GM23248 (cell line): Measurements from ENCODE around the gene WDR43. TPM values are rescaled to one million over a fixed set of nuclear protein-coding genes. Genes with fewer than 3 reads are reported as not detected.

Experiments used
- DNase-seq: peaks from one replicate; pipeline ENCODE4 v3.0.0-alpha.2; 2015
- H2AFZ ChIP-seq: fragments of 200-600 bp; sonication (generic); 2 replicates; pipeline ENCODE4 v1.6.1; 2016; ENCODE audit warnings: antibody characterized with exemption
- H3F3A ChIP-seq: fragments of 200-600 bp; sonication (generic); 2 replicates; pipeline ENCODE4 v1.6.1; 2016; ENCODE audit warnings: mild to moderate bottlenecking, antibody characterized with exemption, mixed run types; ENCODE audit not compliant: insufficient read depth
- H3K27ac ChIP-seq: fragments of 200-600 bp; sonication (generic); 2 replicates; pipeline ENCODE4 v1.5.1; 2016; ENCODE audit warnings: mild to moderate bottlenecking
- H3K27me3 ChIP-seq: fragments of 200-600 bp; sonication (generic); replicated peaks from 2 replicates; pipeline ENCODE4 v1.6.1; 2016; ENCODE audit warnings: mild to moderate bottlenecking; ENCODE audit not compliant: insufficient read depth
- H3K36me3 ChIP-seq: fragments of 200-600 bp; sonication (generic); 2 replicates; pipeline ENCODE4 v1.6.1; 2016; ENCODE audit warnings: low read depth, mild to moderate bottlenecking
- H3K4me1 ChIP-seq: fragments of 200-600 bp; sonication (generic); 2 replicates; pipeline ENCODE4 v1.6.1; 2016; ENCODE audit warnings: mild to moderate bottlenecking; ENCODE audit not compliant: insufficient read depth
- H3K4me2 ChIP-seq: fragments of 200-600 bp; sonication (generic); one replicate; pipeline ENCODE4 v1.6.1; 2016; ENCODE audit warnings: mild to moderate bottlenecking; ENCODE audit not compliant: unreplicated experiment
- H3K4me3 ChIP-seq: fragments of 200-600 bp; sonication (generic); 2 replicates; pipeline ENCODE4 v1.5.1; 2016; ENCODE audit warnings: mild to moderate bottlenecking
- H3K79me2 ChIP-seq: fragments of 200-600 bp; sonication (generic); 2 replicates; pipeline ENCODE4 v1.6.1; 2016; ENCODE audit warnings: mild to moderate bottlenecking; ENCODE audit not compliant: insufficient read depth
- H3K9ac ChIP-seq: fragments of 200-600 bp; sonication (generic); 2 replicates; pipeline ENCODE4 v1.6.1; 2016; ENCODE audit warnings: mild to moderate bottlenecking
- H3K9me2 ChIP-seq: fragments of 200-600 bp; sonication (generic); 2 replicates; pipeline ENCODE4 v1.6.1; 2016; ENCODE audit warnings: mixed run types, mild to moderate bottlenecking, moderate library complexity; ENCODE audit not compliant: insufficient read depth
- H3K9me3 ChIP-seq: fragments of 200-600 bp; sonication (generic); one replicate; pipeline ENCODE4 v1.6.1; 2017; ENCODE audit warnings: low read depth
- H4K20me1 ChIP-seq: fragments of 200-600 bp; sonication (generic); 2 replicates; pipeline ENCODE4 v1.6.0; 2016; ENCODE audit not compliant: insufficient read depth
- EZH2 ChIP-seq: fragments of 200-600 bp; sonication (generic); IDR thresholded peaks from 2 replicates; pipeline ENCODE4 v1.6.1; 2018; ENCODE audit warnings: antibody characterized with exemption, mild to moderate bottlenecking; ENCODE audit not compliant: insufficient read depth, poor library complexity, severe bottlenecking
- EZH2phosphoT487 ChIP-seq: fragments of 200-600 bp; sonication (generic); IDR thresholded peaks from 2 replicates; pipeline ENCODE4 v1.6.1; 2018; ENCODE audit warnings: antibody characterized with exemption, moderate library complexity, mild to moderate bottlenecking, low read depth; ENCODE audit not compliant: insufficient read depth
- WGBS, 2 experiments: methylation state at CpG; one replicate each; pipeline ENCODE4 v1.1.6; 2015 to 2017; ENCODE audit warnings: low lambda C conversion rate in 2 of 2, low coverage in 1 of 2; ENCODE audit errors: missing lambda C conversion rate in 2 of 2; 5-methylcytosine and 5-hydroxymethylcytosine counted together
- in situ Hi-C: fragments of 300-500 bp; cut with MboI; formaldehyde crosslinking; loops from 2 replicates; pipeline ENCODE4 v1.15.0; 2020
- polyA plus RNA-seq: library from polyadenylated mRNA; unstranded; fragments of >200 nt; fragmentation: Nextera tagmentation; extraction: Ambion mirVana; gene quantifications from 2 replicates; pipeline ENCODE4 v1.2.1, GENCODE V29; 2016
- total RNA-seq: library from RNA; depleted of rRNA; stranded (reverse); fragments of >200 nt; shearing (Covaris generic); gene quantifications from 2 replicates; pipeline ENCODE4 v1.2.3, GENCODE V29; 2014; rRNA removed

The WDR43 gene, protein sequence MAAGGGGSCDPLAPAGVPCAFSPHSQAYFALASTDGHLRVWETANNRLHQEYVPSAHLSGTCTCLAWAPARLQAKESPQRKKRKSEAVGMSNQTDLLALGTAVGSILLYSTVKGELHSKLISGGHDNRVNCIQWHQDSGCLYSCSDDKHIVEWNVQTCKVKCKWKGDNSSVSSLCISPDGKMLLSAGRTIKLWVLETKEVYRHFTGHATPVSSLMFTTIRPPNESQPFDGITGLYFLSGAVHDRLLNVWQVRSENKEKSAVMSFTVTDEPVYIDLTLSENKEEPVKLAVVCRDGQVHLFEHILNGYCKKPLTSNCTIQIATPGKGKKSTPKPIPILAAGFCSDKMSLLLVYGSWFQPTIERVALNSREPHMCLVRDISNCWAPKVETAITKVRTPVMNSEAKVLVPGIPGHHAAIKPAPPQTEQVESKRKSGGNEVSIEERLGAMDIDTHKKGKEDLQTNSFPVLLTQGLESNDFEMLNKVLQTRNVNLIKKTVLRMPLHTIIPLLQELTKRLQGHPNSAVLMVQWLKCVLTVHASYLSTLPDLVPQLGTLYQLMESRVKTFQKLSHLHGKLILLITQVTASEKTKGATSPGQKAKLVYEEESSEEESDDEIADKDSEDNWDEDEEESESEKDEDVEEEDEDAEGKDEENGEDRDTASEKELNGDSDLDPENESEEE
- total RNA-seq (68.9 and 71.8 TPM in 2 replicates), polyA plus RNA-seq (28.5 and 31.3 TPM in 2 replicates)

DNA sequence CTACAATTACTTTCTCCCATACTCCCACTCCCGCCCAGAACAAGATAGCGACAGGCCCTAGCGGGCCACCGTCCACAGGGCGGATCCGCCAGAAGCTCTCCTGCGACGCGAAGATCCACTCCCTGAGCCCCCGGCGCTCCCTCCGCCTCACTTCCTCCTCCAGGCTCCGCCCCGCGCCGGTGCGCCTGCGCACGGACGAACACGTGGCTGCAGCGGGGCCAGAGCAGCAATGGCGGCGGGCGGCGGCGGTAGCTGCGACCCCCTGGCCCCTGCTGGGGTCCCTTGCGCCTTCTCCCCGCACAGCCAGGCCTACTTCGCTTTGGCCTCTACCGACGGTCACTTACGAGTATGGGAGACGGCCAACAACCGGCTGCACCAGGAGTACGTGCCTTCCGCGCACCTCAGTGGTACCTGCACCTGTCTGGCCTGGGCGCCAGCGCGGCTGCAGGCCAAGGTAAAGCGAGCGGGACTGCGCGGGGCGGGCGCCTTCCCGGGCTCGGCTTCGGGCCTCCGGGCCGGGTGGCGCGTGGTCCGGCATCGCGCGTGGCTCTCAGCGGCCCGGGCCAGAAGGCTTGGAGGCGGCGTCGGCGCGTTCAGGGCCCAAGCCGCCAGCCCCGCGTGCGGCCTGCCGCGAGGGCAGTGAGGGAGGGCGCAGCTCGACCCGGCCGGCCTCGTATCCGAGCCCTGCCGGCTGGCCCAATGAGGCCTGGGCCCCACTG lies at the start of gene WDR43:
WDR43 (plus strand) TSS at position 198 of the 719 bp plus-strand sequence; CDS start at position 230, 32 bp downstream.
- peaks cover 29% of the 10 kb centered on the region for H3F3A ChIP-seq
- no peaks in the 10 kb centered on the region for H3K36me3 ChIP-seq
- no peaks in the 10 kb centered on the region for H3K9me3 ChIP-seq
- H3K4me2 ChIP-seq: peak within 1 kb of the TSS; percentile 97
- DNase-seq: peak; percentile 99
- H2AFZ ChIP-seq: peak within 1 kb of the TSS; percentile 83
- peak within 1 kb of the TSS; percentile 81 for H3K27ac ChIP-seq
- peaks cover 52% of the 10 kb centered on the region for H3K79me2 ChIP-seq
- TF ChIP-seq EZH2phosphoT487 (no peak), EZH2 (no peak)
- 0% methylated on average over 67 to 72 of the region's 79 CpGs for WGBS, 2 experiments
- H3K9ac ChIP-seq: peak within 1 kb of the TSS; percentile 98
- H3K27me3 ChIP-seq: no peaks in the 10 kb centered on the region
- in situ Hi-C loops: no loop called here
- H3K4me1 ChIP-seq: peaks cover 40% of the 10 kb centered on the region
- peak within 1 kb of the TSS; percentile 96 for H3K4me3 ChIP-seq
- peaks cover 25% of the 10 kb centered on the region; the same call in 1 of the 2 replicates for H4K20me1 ChIP-seq
- H3K9me2 ChIP-seq: no peaks in the 10 kb centered on the region

DNA sequence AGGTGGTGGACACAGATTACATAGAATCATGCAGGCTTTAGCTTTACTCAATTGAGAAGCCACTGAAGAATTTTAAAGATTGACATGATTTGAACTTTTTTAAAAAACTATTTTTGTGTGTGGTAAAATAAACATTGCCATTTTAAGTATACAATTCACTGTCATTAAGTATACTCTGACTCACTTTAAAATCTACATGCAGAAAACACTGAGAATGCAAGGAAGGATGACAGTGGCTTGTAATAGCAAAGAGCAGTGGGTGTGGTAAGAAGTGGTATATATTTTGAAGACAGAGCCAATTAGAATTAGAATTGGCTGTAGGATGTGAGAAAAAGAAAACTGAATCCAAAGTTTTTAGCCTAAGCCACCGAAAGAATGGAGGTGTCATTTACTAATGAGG lies 39.3 kb upstream of the WDR43 start:
- Histone ChIP-seq H3K36me3 (no peaks in the 10 kb centered on the region; the same call in 1 of the 2 replicates), H4K20me1 (no peaks in the 10 kb centered on the region), H3K9ac (no peak overlapping the region), H3K4me2 (no peak overlapping the region), H3K4me3 (no peak overlapping the region), H3K9me3 (no peaks in the 10 kb centered on the region), H3K79me2 (no peaks in the 10 kb centered on the region), H3K27ac (no peak overlapping the region), H2AFZ (no peak overlapping the region), H3F3A (no peaks in the 10 kb centered on the region), H3K9me2 (no peaks in the 10 kb centered on the region), H3K27me3 (no peaks in the 10 kb centered on the region), H3K4me1 (no peaks in the 10 kb centered on the region)
- no peak for TF ChIP-seq EZH2phosphoT487
- no peak for TF ChIP-seq EZH2
- DNase-seq: no peak
- 94 to 100% methylated on average over 1 of the region's 1 CpG for WGBS, 2 experiments
- in situ Hi-C loops: no loop called here

DNA sequence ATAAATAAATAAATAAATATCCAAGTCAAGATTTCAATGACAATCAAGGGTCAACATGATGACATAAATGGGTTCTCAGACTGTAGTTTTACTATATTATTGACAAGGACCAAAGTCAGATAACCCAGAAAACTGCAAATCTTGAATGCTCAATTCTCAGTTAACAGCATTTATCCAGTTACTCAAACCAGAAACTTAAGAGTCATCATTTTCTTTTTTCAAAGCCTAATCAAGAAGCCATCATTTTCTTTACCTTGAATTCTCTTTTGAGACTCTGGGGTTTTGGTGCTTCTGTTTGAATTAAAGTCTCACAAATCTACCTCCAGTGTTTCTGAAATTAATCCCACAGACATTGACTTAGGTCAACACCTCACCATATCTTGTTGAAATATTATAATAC lies 38.5 kb upstream of the WDR43 start:
- in situ Hi-C loops: no loop called here
- no peaks in the 10 kb centered on the region for H3K27me3 ChIP-seq
- no peaks in the 10 kb centered on the region for H3F3A ChIP-seq
- no peaks in the 10 kb centered on the region for H3K9me2 ChIP-seq
- H3K36me3 ChIP-seq: peaks cover 5% of the 10 kb centered on the region
- H2AFZ ChIP-seq: no peak overlapping the region
- no peak overlapping the region for H3K27ac ChIP-seq
- H3K4me2 ChIP-seq: no peak overlapping the region
- H3K9me3 ChIP-seq: no peaks in the 10 kb centered on the region
- no peak overlapping the region for H3K4me3 ChIP-seq
- no peak for DNase-seq
- H3K9ac ChIP-seq: no peak overlapping the region
- no peaks in the 10 kb centered on the region for H4K20me1 ChIP-seq
- no peaks in the 10 kb centered on the region for H3K79me2 ChIP-seq
- TF ChIP-seq EZH2phosphoT487 (no peak), EZH2 (no peak)
- no peaks in the 10 kb centered on the region for H3K4me1 ChIP-seq

DNA sequence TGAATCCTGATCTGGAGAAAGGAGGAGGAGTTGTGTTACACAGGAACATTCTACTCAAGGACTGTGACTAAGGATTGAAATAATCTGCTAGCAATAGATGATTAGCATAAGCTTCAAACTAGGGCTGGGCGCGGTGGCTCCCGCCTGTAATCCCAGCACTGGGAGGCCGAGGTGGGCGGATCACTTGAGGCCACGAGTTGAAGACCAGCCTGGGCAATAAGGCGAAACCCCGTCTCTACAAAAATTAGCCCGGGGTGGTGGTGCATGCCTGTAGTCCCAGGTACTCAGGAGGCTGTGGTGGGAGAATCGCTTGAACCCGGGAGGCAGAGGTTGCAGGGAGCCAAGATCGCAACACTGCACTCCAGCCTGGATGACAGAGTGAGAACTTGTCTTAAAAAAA lies 25.9 kb upstream of the WDR43 start:
- TF ChIP-seq EZH2phosphoT487 (no peak), EZH2 (no peak)
- Histone ChIP-seq H3K9me3 (no peaks in the 10 kb centered on the region), H3F3A (0 out of 2 replicates have a peak, but pooled peaks cover 5% of the 10 kb centered on the region), H3K4me2 (peak overlapping the region; percentile 94), H4K20me1 (no peaks in the 10 kb centered on the region), H2AFZ (no peak overlapping the region), H3K4me1 (peaks cover 19% of the 10 kb centered on the region), H3K79me2 (peaks cover 58% of the 10 kb centered on the region), H3K36me3 (0 out of 2 replicates have a peak, but pooled peaks cover 2% of the 10 kb centered on the region), H3K27ac (no peak overlapping the region), H3K27me3 (no peaks in the 10 kb centered on the region), H3K4me3 (peak overlapping the region; percentile 97), H3K9me2 (no peaks in the 10 kb centered on the region), H3K9ac (peak overlapping the region; percentile 95)
- in situ Hi-C loops: no loop called here
- 68 to 70% methylated on average over 12 of the region's 12 CpGs for WGBS, 2 experiments
- DNase-seq: peak; percentile 10
